Peyer's patch (tissue), 4 donors: ENCODE results near the gene ZDHHC24. TPM values are rescaled to one million over a fixed set of nuclear protein-coding genes. Genes with fewer than 3 reads are reported as not detected.

ENCODE experiments used
- DNase-seq, 3 donors: peaks; one replicate each; pipeline ENCODE4 v3.0.0-alpha.2; 2017 to 2019
- H3K27ac ChIP-seq, 4 donors: fragments of 200-600 bp; sonication (generic); one replicate each; pipeline ENCODE4 v1.5.1; 2016 to 2019
- H3K27me3 ChIP-seq, 2 donors: fragments of 200-600 bp; sonication (generic); one replicate each; pipeline ENCODE4 v1.5.1; 2019
- H3K36me3 ChIP-seq, 3 donors: fragments of 200-600 bp; sonication (generic); one replicate each; pipeline ENCODE4 v1.5.1; 2016 to 2019
- H3K4me1 ChIP-seq, 4 donors: fragments of 200-600 bp; sonication (generic); one replicate each; pipeline ENCODE4 v1.5.1; 2016 to 2019
- H3K4me3 ChIP-seq, 4 donors: fragments of 200-600 bp; sonication (generic); 1 replicate in 3 of 4; 2 replicates in 1 of 4; pipeline ENCODE4 v1.5.1; 2016 to 2019; ENCODE audit warnings: mild to moderate bottlenecking in 1 of 4
- H3K9me3 ChIP-seq, 4 donors: fragments of 200-600 bp; sonication (generic); one replicate each; pipeline ENCODE4 v1.5.1; 2016 to 2019; ENCODE audit warnings: mild to moderate bottlenecking in 1 of 4
- CTCF ChIP-seq, 6 experiments: fragments of 450-650 bp in 4 of 6; fragments of 200-600 bp in 2 of 6; sonication (generic) in 1 of 6; IDR thresholded peaks; one replicate each; pipeline ENCODE4 v1.5.1; 2017 to 2019; ENCODE audit warnings: antibody characterized with exemption in 6 of 6, mild to moderate bottlenecking in 3 of 6, moderate library complexity in 1 of 6
- POLR2A ChIP-seq, 2 donors: fragments of 450-650 bp; IDR thresholded peaks; one replicate each; pipeline ENCODE4 v1.5.1; 2017; ENCODE audit warnings: antibody characterized with exemption in 2 of 2, mild to moderate bottlenecking in 2 of 2, moderate library complexity in 2 of 2
- total RNA-seq, 4 donors: library from RNA; depleted of rRNA; stranded (reverse); fragments of >200 nt; gene quantifications; one replicate each; pipeline ENCODE4 v1.1.0, GENCODE V29; 2016

Gene ZDHHC24
- total RNA-seq, 4 donors from 2014 or later, result 9.1 to 29.3 (median 15.3) TPM

- peaks cover 0 to 4% (median 3%) of the 10 kb centered on the region in 4 donors for H3K4me1 ChIP-seq
- no peaks in the 10 kb centered on the region for H3K27me3 ChIP-seq
- no peaks in the 10 kb centered on the region for H3K36me3 ChIP-seq
- no peaks in the 10 kb centered on the region for H3K9me3 ChIP-seq
- no peak overlapping the region for H3K4me3 ChIP-seq
- no peak overlapping the region for H3K27ac ChIP-seq
- no peak for DNase-seq
- TF ChIP-seq CTCF (IDR thresholded peaks at IDR 0.05), result no peak
- no peak for TF ChIP-seq POLR2A (IDR thresholded peaks at IDR 0.05)
These were observed 35.0 kb upstream of the ZDHHC24 start for GRCh38 chr11:66580803-66581202.

GRCh38 chr11:66579017-66579606 is 33.3 kb upstream of the ZDHHC24 start:
- no peaks in the 10 kb centered on the region for H3K27me3 ChIP-seq
- DNase-seq, result peak; percentile 79 to 90 (median 85)
- H3K4me1 ChIP-seq, result peaks cover 0 to 4% (median 3%) of the 10 kb centered on the region in 4 donors
- H3K36me3 ChIP-seq, result no peaks in the 10 kb centered on the region
- no peaks in the 10 kb centered on the region for H3K9me3 ChIP-seq
- no peak overlapping the region for H3K27ac ChIP-seq
- no peak overlapping the region for H3K4me3 ChIP-seq
- TF ChIP-seq CTCF (IDR thresholded peaks at IDR 0.05), result peak; percentile 81 to 91 (median 88)
- no peak for TF ChIP-seq POLR2A (IDR thresholded peaks at IDR 0.05)

GRCh38 chr11:66570850-66571180 is 25.0 kb upstream of the ZDHHC24 start:
- Histone ChIP-seq H3K9me3 (no peaks in the 10 kb centered on the region), H3K4me3 (no peak overlapping the region), H3K27ac (no peak overlapping the region), H3K4me1 (peaks cover 0 to 9% (median 2%) of the 10 kb centered on the region in 4 donors), H3K27me3 (no peaks in the 10 kb centered on the region), H3K36me3 (no peaks in the 10 kb centered on the region)
- no peak for TF ChIP-seq POLR2A (IDR thresholded peaks at IDR 0.05)
- TF ChIP-seq CTCF (IDR thresholded peaks at IDR 0.05), result no peak
- no peak for DNase-seq

GRCh38 chr11:66570079-66570849 is 24.4 kb upstream of the ZDHHC24 start:
- TF ChIP-seq POLR2A (IDR thresholded peaks at IDR 0.05), result no peak
- no peak for TF ChIP-seq CTCF (IDR thresholded peaks at IDR 0.05)
- Histone ChIP-seq H3K4me3 (no peak overlapping the region), H3K27me3 (no peaks in the 10 kb centered on the region), H3K4me1 (peaks cover 0 to 9% (median 2%) of the 10 kb centered on the region in 4 donors), H3K27ac (no peak overlapping the region), H3K9me3 (no peaks in the 10 kb centered on the region), H3K36me3 (no peaks in the 10 kb centered on the region)
- DNase-seq, result no peak

GRCh38 chr11:66569076-66569475 is 23.2 kb upstream of the ZDHHC24 start:
- TF ChIP-seq CTCF (IDR thresholded peaks at IDR 0.05), result no peak
- TF ChIP-seq POLR2A (IDR thresholded peaks at IDR 0.05), result no peak
- no peaks in the 10 kb centered on the region for H3K27me3 ChIP-seq
- no peak overlapping the region for H3K4me3 ChIP-seq
- H3K27ac ChIP-seq, result peak overlapping the region in 1 of 4 donors; percentile 63
- H3K9me3 ChIP-seq, result no peaks in the 10 kb centered on the region
- H3K4me1 ChIP-seq, result peaks cover 0 to 9% (median 2%) of the 10 kb centered on the region in 4 donors
- no peak for DNase-seq
- no peaks in the 10 kb centered on the region for H3K36me3 ChIP-seq
